Activated CD8-positive, alpha-beta memory T cell treated with anti-CD3 and anti-CD28 coated beads for 48 hours (primary cell): Measurements from ENCODE around the gene IREB2.
"Not testable (repeated sequence)": the region's sequence is repeated elsewhere in the genome, so short reads cannot be mapped to it uniquely, and the experiment has no call there.

Source experiments
- DNase-seq, 3 experiments: peaks; one replicate each; pipeline ENCODE4 v3.0.0-alpha.2; 2020; ENCODE audit warnings: low read depth in 2 of 3, low spot score in 2 of 3

The IREB2 gene

DNA sequence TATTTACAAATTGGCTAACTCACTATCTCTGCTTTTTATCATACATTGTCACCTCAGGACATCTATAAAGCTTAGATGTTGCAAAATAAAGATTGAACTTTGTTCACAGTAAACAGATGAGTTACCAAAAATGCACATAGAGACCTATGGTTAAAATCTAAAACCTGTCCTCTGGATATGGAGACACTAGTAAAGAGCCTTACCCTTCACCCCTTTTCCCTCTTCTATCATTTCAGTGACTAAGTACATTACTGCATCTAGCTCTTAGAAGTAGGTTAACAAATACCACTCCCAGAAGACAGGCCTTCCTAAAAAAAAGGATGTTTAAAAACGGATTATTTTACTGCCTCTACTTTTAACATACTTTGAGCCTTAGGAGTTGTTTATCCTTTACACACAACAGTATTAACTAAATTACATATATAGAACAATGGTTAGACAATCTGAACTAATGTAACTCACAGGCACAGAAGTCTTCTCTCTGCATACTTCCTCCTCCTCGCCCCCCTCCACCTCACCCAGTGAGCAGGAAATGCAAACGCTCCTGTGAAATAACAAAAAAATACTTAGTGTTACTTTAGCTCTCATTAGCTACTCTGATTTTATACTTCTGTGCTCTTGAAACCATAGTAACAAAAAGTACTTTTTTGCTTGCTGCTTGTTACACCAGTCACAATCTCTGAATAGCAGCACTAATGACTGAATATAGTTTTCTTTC is 23.3 kb downstream of the IREB2 start:
- no peak for DNase-seq

- DNase-seq = no peak
Observed at GRCh38 chr15:78469031-78469430, 31.0 kb downstream of the IREB2 start.

- no peak for DNase-seq
Observed at GRCh38 chr15:78477295-78477694, 39.3 kb downstream of the IREB2 start.

DNA sequence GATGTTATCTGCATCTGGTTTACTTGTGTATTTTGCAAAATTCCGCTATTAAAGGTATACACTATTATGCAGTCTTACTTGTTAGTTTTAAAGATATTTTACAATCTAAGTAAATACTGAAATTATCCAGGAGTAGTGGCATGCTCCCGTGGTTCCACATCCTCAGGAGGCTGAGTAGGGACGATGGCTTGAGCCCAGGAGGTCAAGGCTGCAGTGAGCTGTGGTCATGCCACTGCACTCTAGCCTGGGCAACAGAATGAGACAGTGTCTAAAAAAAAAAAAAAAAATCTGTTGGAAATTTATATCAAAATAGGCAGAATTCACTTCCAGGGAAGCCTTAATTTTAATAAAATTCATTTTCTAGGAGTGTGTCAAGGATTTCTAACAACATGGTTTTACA is 41.6 kb downstream of the IREB2 start:
- DNase-seq = no peak

DNA sequence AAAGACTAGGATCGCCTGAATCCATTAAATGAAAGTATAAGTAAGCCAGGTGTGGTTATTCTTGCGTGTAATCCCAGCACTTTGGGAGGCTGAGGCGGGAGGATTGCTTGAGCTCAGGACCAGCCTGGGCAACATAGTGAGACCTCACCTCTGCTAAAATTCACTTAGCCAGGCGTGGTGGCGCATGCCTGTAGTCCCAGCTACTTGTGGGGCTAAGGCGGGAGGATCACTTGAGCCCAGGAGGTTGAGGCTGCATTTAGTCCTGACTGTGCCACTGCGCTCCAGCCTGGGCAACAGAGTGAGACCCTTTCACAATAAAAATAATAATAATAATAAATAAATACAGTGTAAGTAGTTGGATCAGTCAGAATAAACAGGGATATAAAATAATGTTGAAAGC is 43.9 kb downstream of the IREB2 start:
- no peak for DNase-seq

- DNase-seq = no peak
Observed at GRCh38 chr15:78492872-78493271, 54.9 kb downstream of the IREB2 start.

DNA sequence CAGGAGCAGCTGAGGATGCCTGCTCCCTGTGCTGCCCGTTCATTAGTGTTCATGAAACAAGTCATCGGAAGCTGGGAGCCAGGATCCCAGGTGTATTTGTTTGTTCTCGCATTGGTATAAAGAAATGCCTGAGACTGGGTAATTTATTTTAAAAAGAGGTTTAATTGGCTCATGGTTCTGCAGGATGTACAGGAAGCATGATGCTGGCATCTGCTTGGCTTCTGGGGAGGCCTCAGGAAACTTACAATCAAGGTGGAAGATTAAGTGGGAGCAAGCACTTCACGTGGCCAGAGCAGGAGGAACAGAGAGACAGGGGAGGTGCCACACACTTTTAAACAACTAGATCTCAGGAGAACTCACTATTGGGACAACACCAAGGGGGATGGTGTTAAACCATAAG is 63.8 kb downstream of the IREB2 start:
- DNase-seq = no peak

- no peak for DNase-seq
Observed at GRCh38 chr15:78502641-78503040, 64.6 kb downstream of the IREB2 start.

GRCh38 chr15:78506971-78507830 is 69.2 kb downstream of the IREB2 start, which contains the start of gene HYKK:
Gene HYKK, plus strand, starts transcription at chr15:78507577. Its CDS starts 5,512 bp downstream, at chr15:78513089.
- peak; percentile 48 to 62 (median 57) for DNase-seq

DNA sequence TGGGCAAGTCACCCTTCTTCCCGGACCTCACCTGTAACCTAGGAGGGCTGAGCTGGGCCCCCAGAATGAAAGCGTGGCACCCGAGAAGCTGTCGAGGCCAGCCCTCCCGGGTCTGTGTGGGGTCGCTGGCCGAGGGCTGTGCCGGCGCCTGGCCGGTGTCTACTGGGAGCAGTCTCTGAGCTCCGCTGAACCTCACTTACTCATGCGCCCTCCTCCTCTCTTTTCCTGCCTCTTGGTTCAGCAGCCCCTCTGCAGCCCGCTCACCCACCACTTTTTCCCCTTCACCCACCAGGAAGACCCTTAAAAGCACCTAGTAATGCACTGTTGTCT is 69.8 kb downstream of the IREB2 start:
- DNase-seq = peak in 1 of 3 experiments; percentile 6

DNA sequence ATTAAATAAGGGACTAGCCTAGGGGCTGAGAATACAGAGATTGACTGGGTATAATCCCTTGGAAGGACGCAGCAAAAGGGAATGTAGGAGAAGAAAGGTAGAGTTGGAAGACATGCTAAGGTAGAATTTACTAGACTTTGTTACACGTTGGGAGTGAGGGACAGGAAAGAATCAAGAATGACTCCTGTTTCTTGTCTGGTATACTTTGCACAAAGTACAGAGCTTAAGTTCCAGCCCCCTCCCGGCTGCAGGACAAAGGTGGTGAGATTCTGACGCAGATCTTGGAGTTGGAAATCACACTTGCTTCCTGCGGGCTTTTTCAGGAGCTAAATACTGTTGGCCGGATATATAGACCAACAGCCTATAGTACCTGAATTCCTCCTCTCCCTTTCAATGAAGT is 70.3 kb downstream of the IREB2 start:
- DNase-seq = no peak

- DNase-seq = no peak
Observed at GRCh38 chr15:78509726-78510312, 71.8 kb downstream of the IREB2 start.

- DNase-seq = not testable (repeated sequence)
Observed at GRCh38 chr15:78520035-78520434, 82.0 kb downstream of the IREB2 start.

GRCh38 chr15:78524230-78524629 is 86.2 kb downstream of the IREB2 start:
- no peak for DNase-seq

DNA sequence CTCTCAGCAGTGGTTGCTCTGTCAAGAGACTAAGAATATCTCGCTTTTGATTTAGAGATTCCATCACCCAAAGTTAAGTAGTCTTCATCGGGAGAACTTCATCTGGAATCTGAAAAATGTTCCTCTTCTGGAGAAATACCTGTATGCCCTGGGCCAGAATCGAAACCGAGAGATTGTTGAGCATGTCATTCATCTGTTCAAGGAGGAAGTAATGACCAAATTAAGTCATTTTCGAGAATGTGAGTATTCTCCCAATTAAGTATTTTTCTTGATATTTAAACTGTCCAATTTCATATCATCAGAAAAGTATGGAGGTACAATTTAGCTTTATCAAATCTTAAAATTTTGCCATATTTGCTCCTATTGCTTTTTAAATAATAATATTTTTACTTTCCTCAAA is 89.3 kb downstream of the IREB2 start:
- DNase-seq = no peak

DNA sequence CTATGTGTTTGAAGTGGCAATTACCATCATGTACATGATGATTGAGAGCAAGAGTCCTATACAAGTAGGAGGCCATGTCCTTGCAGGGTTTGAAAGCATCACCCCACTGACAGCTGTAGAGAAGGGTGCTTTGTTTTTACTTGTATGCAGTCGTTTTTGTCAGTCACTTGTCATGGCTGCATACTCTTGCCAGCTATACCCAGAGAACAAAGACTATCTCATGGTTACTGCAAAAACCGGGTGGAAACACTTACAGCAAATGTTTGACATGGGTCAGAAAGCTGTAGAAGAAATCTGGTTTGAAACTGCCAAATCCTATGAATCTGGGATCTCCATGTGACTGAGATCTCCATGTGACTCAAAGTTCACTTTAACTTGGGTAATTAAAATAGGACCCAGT is 95.3 kb downstream of the IREB2 start:
- no peak for DNase-seq

DNA sequence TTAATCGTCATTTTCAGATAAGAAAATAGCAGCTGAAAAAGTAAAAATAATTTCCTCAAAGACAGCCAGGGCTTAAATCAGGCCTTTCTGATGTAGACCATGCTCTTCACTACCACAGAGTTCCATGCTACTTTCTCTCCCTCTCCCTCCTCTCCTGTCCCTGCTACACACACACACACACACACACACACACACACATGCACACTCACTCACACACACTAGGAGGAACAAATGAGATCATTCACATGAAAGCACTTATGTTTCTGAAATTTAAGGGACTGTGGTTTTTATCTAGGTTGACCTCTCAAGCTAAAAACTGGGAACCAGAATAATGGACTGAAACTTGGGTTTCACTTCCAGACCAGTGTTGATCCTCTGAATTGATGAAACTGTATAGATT is 98.1 kb downstream of the IREB2 start:
- no peak for DNase-seq

DNA sequence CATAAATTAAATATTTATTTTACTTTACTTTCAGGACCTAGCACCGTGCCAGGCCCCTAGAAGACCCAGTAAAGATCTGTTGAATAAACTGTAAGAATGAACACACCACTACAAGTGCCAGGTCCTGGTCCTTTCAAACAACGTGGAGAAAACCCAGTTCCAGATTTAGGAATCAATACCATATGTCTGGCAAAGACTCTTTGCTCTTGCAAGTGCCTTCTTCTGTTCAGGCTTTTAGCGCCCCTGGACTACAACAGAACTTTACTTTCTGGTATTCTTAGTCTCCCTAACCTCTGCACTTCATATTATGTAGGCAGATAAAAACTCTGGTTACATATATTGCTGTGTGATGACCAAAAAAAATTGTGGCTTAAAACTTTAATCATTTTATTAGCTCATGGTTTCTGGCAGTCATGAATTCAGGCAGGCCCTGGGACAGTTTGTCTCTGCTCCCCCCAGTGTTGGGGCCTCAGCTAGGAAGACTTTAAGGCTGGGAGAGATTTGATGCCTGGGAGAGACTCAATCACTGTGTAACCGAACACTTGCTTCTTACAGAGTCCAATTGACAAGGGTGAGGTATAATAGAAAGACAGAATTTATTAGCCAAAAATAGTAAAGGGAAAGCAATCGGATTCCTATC is 99.4 kb downstream of the IREB2 start:
- DNase-seq = no peak

DNA sequence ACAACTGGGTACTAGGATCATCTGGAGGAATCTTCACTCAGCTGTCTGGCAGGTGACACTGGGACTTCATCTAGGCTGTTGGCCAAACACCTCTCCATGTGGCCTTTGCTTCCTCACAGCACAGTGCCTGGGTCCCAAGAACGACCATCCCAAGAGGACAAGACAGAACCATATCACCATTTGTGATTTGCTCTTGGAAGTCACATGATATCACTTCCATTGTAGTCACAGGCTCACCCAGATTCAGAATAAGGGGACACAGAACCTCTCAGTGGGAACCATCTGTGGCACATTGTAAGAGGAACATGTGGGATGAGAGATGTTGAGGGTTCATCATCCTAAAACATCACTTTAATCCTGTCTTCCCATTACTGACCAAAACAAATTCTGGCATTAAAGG is 100.3 kb downstream of the IREB2 start:
- no peak for DNase-seq

DNA sequence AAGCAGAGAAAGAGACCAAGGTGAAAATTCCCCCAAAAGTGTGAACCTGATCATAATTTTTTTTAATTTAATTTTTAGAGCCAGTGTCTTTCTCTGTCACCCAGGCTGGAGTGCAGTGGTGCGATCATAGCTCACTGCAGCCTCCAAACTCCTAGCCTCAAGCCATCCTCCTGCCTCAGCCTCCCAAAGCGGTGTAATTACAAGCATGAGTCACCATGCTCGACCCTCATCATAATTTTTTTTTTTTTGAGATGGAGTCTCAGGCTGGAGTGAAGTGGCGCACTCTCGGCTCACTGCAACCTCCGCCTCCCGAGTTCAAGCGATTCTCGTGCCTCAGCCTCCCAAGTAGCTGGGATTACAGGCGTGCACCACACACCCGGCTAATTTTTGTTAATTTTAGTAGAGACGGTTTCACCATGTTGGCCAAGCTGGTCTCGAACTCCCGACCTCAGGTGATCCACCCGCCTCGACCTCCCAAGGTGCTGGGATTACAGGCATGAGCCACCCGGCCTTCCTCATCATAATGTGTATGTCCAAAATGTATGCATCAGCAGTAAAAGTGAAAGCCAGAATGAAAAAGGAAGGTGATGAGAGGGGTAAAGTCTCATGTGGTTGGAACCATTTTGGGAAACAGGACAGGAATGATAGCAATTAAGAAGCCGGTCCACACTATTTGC is 101.6 kb downstream of the IREB2 start:
- DNase-seq = not testable (repeated sequence)
